HepG2 (cell line): ENCODE data around the gene RERE. TPM values are rescaled to one million over a fixed set of nuclear protein-coding genes. Genes with fewer than 3 reads are reported as not detected.

Source experiments
- ARNT2 ChIP-seq: sonication (generic); formaldehyde crosslinking; IDR thresholded peaks from 2 replicates; pipeline ENCODE4 v1.8.0; 2022; ENCODE audit warnings: mild to moderate bottlenecking, low read depth, missing genetic modification reagents, moderate library complexity
- CREM ChIP-seq, 2 experiments: sonication (generic) in 1 of 2; formaldehyde crosslinking in 1 of 2; IDR thresholded peaks; 2 replicates each; pipeline versions ENCODE4 v1.4.0 to v1.6.1; 2016 to 2020; ENCODE audit warnings: antibody characterized with exemption in 1 of 2, mild to moderate bottlenecking in 1 of 2, missing genetic modification reagents in 1 of 2
- FOSL2 ChIP-seq: sonication (generic); formaldehyde crosslinking; IDR thresholded peaks from 2 replicates; pipeline ENCODE4 v1.4.0; 2020; ENCODE audit warnings: missing genetic modification reagents
- FOXJ3 ChIP-seq: sonication (generic); formaldehyde crosslinking; IDR thresholded peaks from 2 replicates; pipeline ENCODE4 v1.4.0; 2020; ENCODE audit warnings: missing genetic modification reagents, mild to moderate bottlenecking, borderline replicate concordance
- HDAC2 ChIP-seq: sonication (generic); formaldehyde crosslinking; IDR thresholded peaks from 2 replicates; pipeline ENCODE4 v1.4.0; 2020; ENCODE audit warnings: missing genetic modification reagents
- HMG20A ChIP-seq: IDR thresholded peaks from 2 replicates; pipeline ENCODE4 v1.6.1; 2016; ENCODE audit warnings: borderline replicate concordance
- KAT2B ChIP-seq: fragments of 150-350 bp; IDR thresholded peaks from 2 replicates; pipeline ENCODE4 v1.6.1; 2014; ENCODE audit warnings: low read depth, low read length, borderline replicate concordance
- SIX1 ChIP-seq: sonication (generic); formaldehyde crosslinking; IDR thresholded peaks from 2 replicates; pipeline ENCODE4 v1.4.0; 2020; ENCODE audit warnings: missing genetic modification reagents, borderline replicate concordance
- SP5 ChIP-seq: IDR thresholded peaks from 2 replicates; pipeline ENCODE4 v1.6.1; 2016; ENCODE audit warnings: low read depth, borderline replicate concordance
- TEAD3 ChIP-seq: optimal IDR thresholded peaks from 2 replicates; pipeline ENCODE3; 2016; ENCODE audit warnings: borderline replicate concordance
- TFE3 ChIP-seq: IDR thresholded peaks from 2 replicates; pipeline ENCODE4 v1.6.1; 2016
- TGIF2 ChIP-seq: IDR thresholded peaks from 2 replicates; pipeline ENCODE4 v1.6.1; 2016; ENCODE audit warnings: control low read depth, missing compliant biosample characterization
- ZSCAN31 ChIP-seq: sonication (generic); formaldehyde crosslinking; IDR thresholded peaks from 2 replicates; pipeline ENCODE4 v1.5.0; 2020; ENCODE audit warnings: low read depth, mild to moderate bottlenecking, missing genetic modification reagents
- polyA plus RNA-seq, 8 experiments: library from polyadenylated mRNA; depleted of rRNA in 3 of 8; stranded (reverse) in 7 of 8; unstranded in 1 of 8; fragments of >200 nt; fragmentation: Illumina TruSeq in 4 of 8; extraction: Trizol in 4 of 8; gene quantifications; 2 replicates each; pipeline versions ENCODE4 v1.2.1 to v1.2.3, GENCODE V29; 2011 to 2016; ENCODE audit warnings: low read depth in 4 of 8, missing spikeins in 1 of 8, mixed read lengths in 1 of 8; ENCODE audit not compliant: insufficient read depth in 1 of 8
- total RNA-seq, 5 experiments: library from RNA; depleted of rRNA; stranded (reverse); fragments of >200 nt; fragmentation: Illumina TruSeq; extraction: Trizol; gene quantifications; 2 replicates each; pipeline ENCODE4 v1.2.3, GENCODE V29; 2016; ENCODE audit warnings: low read depth in 1 of 5
- TF ChIP-seq, protein P1 (sequence below): sonication (generic); formaldehyde crosslinking; conservative IDR thresholded peaks from 2 replicates; pipeline ENCODE4 v1.4.0; 2020; ENCODE audit warnings: missing genetic modification reagents
- TF ChIP-seq, protein P2 (sequence below): IDR thresholded peaks from 2 replicates; pipeline ENCODE4 v1.6.1; 2018; ENCODE audit warnings: missing genetic modification reagents, mild to moderate bottlenecking, missing compliant biosample characterization
- TF ChIP-seq, protein P3 (sequence below): sonication (generic); formaldehyde crosslinking; IDR thresholded peaks from 2 replicates; pipeline ENCODE4 v1.5.1; 2020; ENCODE audit warnings: mild to moderate bottlenecking, missing genetic modification reagents, borderline replicate concordance

Gene RERE
- total and polyA plus RNA-seq, 2 of the 13 experiments (the other 11 are each of a cell fraction or from before 2014, with no cell fraction given): 18.3 to 21.9 TPM

DNA sequence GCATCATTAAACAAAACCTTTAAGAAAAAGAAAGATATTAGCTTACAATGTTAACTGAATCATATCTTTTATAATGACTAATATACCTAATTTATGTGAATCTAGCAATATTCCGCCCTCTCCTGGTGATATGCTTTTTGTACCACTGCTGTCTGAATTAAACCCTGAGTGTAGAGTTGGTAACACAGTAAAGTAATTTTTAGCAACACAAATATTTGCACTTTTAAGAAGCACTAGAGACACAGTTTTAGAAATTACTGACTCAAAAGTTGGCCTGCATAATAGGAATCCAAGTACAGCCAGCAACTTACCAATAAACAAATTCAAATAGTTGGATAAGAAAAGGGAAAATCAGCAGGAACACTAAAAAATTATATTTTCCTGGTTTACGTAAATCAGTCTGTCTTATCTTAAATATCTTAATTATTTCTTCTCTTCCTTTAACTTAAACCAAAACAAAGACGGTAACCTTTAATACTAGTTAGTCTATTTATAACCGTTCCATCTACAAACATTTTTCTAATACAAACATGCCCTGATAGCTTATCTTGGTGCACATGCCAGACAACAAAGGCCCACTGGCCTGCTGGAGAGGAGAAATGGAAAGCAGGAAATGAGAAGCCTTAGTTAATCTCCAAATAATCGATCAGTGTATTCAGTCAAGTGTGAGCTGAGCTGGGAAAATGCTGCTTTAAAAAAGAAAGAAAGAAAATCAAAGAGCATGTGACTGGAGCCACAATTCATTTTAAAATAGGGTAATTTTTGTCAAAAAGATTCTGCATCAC lies 246.0 kb downstream of the RERE start (continued):
- TF ChIP-seq SIX1 (CRISPR knock-in tag) (peak; percentile 47; the same call in 1 of the 2 replicates), ARNT2 (CRISPR knock-in tag) (0 out of 2 replicates have a peak, but pooled peaks have one; percentile 36), TGIF2 (no peak), FOSL2 (CRISPR knock-in tag) (peak; percentile 60), KAT2B (peak; percentile 33; the same call in 1 of the 2 replicates), FOXJ3 (CRISPR knock-in tag) (no peak), ZSCAN31 (CRISPR knock-in tag) (no peak), HDAC2 (peak; percentile 65), HMG20A (CRISPR knock-in tag) (peak; percentile 33; the same call in 1 of the 2 replicates), TFE3 (peak; percentile 70; the same call in 1 of the 2 replicates), TEAD3 (CRISPR knock-in tag) (peak; percentile 72), SP5 (CRISPR knock-in tag) (0 out of 2 replicates have a peak, but pooled peaks have one; percentile 47), CREM (IDR thresholded peaks at IDR 0.05) (peak; percentile 86; the same call in 1 of the 2 replicates), CREM (CRISPR knock-in tag; IDR thresholded peaks at IDR 0.05) (no peak)
- TF ChIP-seq, protein P1, sequence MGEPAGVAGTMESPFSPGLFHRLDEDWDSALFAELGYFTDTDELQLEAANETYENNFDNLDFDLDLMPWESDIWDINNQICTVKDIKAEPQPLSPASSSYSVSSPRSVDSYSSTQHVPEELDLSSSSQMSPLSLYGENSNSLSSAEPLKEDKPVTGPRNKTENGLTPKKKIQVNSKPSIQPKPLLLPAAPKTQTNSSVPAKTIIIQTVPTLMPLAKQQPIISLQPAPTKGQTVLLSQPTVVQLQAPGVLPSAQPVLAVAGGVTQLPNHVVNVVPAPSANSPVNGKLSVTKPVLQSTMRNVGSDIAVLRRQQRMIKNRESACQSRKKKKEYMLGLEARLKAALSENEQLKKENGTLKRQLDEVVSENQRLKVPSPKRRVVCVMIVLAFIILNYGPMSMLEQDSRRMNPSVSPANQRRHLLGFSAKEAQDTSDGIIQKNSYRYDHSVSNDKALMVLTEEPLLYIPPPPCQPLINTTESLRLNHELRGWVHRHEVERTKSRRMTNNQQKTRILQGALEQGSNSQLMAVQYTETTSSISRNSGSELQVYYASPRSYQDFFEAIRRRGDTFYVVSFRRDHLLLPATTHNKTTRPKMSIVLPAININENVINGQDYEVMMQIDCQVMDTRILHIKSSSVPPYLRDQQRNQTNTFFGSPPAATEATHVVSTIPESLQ: no peak
- TF ChIP-seq, protein P2, sequence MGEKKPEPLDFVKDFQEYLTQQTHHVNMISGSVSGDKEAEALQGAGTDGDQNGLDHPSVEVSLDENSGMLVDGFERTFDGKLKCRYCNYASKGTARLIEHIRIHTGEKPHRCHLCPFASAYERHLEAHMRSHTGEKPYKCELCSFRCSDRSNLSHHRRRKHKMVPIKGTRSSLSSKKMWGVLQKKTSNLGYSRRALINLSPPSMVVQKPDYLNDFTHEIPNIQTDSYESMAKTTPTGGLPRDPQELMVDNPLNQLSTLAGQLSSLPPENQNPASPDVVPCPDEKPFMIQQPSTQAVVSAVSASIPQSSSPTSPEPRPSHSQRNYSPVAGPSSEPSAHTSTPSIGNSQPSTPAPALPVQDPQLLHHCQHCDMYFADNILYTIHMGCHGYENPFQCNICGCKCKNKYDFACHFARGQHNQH (CRISPR knock-in tag): peak; percentile 76
- TF ChIP-seq, protein P3, sequence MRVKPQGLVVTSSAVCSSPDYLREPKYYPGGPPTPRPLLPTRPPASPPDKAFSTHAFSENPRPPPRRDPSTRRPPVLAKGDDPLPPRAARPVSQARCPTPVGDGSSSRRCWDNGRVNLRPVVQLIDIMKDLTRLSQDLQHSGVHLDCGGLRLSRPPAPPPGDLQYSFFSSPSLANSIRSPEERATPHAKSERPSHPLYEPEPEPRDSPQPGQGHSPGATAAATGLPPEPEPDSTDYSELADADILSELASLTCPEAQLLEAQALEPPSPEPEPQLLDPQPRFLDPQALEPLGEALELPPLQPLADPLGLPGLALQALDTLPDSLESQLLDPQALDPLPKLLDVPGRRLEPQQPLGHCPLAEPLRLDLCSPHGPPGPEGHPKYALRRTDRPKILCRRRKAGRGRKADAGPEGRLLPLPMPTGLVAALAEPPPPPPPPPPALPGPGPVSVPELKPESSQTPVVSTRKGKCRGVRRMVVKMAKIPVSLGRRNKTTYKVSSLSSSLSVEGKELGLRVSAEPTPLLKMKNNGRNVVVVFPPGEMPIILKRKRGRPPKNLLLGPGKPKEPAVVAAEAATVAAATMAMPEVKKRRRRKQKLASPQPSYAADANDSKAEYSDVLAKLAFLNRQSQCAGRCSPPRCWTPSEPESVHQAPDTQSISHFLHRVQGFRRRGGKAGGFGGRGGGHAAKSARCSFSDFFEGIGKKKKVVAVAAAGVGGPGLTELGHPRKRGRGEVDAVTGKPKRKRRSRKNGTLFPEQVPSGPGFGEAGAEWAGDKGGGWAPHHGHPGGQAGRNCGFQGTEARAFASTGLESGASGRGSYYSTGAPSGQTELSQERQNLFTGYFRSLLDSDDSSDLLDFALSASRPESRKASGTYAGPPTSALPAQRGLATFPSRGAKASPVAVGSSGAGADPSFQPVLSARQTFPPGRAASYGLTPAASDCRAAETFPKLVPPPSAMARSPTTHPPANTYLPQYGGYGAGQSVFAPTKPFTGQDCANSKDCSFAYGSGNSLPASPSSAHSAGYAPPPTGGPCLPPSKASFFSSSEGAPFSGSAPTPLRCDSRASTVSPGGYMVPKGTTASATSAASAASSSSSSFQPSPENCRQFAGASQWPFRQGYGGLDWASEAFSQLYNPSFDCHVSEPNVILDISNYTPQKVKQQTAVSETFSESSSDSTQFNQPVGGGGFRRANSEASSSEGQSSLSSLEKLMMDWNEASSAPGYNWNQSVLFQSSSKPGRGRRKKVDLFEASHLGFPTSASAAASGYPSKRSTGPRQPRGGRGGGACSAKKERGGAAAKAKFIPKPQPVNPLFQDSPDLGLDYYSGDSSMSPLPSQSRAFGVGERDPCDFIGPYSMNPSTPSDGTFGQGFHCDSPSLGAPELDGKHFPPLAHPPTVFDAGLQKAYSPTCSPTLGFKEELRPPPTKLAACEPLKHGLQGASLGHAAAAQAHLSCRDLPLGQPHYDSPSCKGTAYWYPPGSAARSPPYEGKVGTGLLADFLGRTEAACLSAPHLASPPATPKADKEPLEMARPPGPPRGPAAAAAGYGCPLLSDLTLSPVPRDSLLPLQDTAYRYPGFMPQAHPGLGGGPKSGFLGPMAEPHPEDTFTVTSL (CRISPR knock-in tag): peak; percentile 90; the same call in 1 of the 2 replicates
